Measurements from ENCODE around the gene NOL3. TPM values are rescaled to one million over a fixed set of nuclear protein-coding genes. Genes with fewer than 3 reads are reported as not detected.
A peak's percentile ranks its signal among the peaks of the same experiment; 100 is the strongest.

Gene NOL3
- total and polyA plus RNA-seq, 8 donors: 11.9 to 36.7 (median 18.4) TPM

DNA sequence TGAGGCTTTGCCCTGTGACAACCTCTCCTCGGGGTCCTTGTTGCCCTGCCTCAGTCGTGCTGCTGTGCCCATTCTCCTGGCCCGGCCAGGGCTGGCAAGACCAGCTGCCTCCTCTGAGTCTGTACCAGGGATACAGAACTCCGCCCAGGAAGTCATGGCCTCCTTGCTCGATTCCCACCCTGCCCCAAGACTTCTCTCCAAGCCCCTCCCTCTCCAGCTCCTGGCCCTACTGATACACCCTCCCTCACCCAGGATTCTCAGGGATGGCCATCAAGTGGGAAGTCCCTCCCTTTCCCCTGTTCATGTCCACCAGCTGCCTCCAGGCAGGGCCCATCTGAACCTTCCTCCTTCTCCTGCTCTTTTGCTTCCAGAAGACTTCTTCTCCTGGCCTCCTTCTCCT lies 45.4 kb downstream of the NOL3 start:
- intact Hi-C loops (cut with DNase I): no loop called here
- ATAC-seq: no peak
- Histone ChIP-seq H3K27ac (peak overlapping the region in 1 of 2 donors; percentile 60), H3K9me3 (no peaks in the 10 kb centered on the region), H3K27me3 (no peaks in the 10 kb centered on the region), H3K36me3 (no peaks in the 10 kb centered on the region), H3K4me3 (no peak overlapping the region), H3K4me1 (peaks cover 11 to 43% of the 10 kb centered on the region in 2 donors)
- DNase-seq: peak in 1 of 4 donors; percentile 28
- TF ChIP-seq, protein P1, sequence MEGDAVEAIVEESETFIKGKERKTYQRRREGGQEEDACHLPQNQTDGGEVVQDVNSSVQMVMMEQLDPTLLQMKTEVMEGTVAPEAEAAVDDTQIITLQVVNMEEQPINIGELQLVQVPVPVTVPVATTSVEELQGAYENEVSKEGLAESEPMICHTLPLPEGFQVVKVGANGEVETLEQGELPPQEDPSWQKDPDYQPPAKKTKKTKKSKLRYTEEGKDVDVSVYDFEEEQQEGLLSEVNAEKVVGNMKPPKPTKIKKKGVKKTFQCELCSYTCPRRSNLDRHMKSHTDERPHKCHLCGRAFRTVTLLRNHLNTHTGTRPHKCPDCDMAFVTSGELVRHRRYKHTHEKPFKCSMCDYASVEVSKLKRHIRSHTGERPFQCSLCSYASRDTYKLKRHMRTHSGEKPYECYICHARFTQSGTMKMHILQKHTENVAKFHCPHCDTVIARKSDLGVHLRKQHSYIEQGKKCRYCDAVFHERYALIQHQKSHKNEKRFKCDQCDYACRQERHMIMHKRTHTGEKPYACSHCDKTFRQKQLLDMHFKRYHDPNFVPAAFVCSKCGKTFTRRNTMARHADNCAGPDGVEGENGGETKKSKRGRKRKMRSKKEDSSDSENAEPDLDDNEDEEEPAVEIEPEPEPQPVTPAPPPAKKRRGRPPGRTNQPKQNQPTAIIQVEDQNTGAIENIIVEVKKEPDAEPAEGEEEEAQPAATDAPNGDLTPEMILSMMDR (IDR thresholded peaks at IDR 0.05): no peak

DNA sequence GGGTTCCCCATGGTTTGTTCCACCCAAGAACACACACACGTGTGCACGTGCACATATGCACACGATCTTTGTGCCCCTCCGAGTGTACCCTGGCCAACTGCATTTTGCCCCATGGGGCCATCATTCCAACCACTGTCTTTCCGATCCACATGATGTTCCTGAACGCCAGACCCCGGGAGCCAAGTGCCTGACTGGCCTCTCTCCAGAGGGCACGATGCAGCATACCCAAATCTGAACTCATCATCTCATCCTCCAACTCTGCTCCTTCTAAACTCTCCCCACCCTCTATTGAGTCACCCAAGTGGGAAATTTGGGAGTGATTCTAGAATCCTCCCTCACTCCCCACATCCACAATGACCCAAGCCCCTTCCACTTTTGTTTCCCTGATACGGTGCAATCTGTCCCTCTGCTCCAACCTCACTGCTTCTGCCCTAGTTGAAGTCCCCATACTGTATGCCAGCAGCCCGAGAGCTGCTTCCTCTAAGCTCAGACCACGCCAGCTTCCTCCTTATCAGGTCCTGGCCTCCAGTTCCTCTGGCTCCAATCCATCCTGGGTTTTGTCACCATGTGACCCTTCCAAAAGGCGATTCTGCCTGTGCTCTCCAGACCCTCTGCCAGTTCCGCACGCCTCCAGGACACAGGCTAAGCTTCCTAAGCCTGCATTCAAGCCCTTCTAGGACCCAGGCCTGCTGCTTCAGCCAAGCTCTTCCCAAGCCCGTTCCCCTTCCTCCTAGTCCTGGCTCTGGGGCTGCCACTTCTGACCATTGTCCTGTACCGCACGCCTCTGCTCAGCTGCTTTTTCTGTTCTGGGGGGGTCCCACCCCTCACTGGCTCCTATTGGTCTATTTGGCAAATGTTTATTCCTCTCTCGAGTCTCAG lies 46.5 kb downstream of the NOL3 start:
- ATAC-seq: peak; percentile 64
- H3K27ac ChIP-seq: peak overlapping the region; percentile 19 to 60
- H3K36me3 ChIP-seq: no peaks in the 10 kb centered on the region
- H3K4me3 ChIP-seq: no peak overlapping the region
- TF ChIP-seq, protein P1 (IDR thresholded peaks at IDR 0.05): no peak
- peak in 3 of 4 donors; percentile 30 to 56 (median 52) for DNase-seq
- H3K4me1 ChIP-seq: peaks cover 11 to 43% of the 10 kb centered on the region in 2 donors
- intact Hi-C loops (cut with DNase I): no loop called here
- H3K9me3 ChIP-seq: no peaks in the 10 kb centered on the region
- no peaks in the 10 kb centered on the region for H3K27me3 ChIP-seq

DNA sequence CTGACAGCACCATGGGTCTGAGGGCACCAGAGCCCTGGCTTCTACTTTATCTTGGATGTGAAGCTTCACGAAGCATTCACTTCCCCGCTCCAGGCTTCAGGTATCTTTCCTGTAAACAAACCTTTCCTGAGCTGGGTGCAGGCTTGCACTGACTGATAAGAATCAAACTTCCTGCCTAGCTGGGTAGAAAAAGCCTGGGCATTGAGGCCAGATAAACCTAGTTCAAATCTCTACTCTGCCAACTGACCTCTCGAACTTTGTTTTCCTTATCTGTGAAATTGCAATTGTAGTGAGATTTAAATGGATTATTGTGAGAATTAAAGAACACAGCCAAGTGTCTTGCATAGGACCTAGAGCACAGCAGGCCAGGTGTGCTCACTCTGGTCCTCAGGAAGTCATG lies 53.7 kb downstream of the NOL3 start:
- Histone ChIP-seq H3K4me3 (no peak overlapping the region), H3K27ac (peak overlapping the region in 1 of 2 donors; percentile 57), H3K9me3 (no peaks in the 10 kb centered on the region), H3K27me3 (no peaks in the 10 kb centered on the region), H3K36me3 (peaks cover 0 to 10% of the 10 kb centered on the region in 2 donors), H3K4me1 (peaks cover 15 to 25% of the 10 kb centered on the region in 2 donors)
- DNase-seq (peak in 1 of 4 donors; percentile 0), ATAC-seq (no peak)
- intact Hi-C loops (cut with DNase I): no loop called here
- TF ChIP-seq, protein P1 (IDR thresholded peaks at IDR 0.05): no peak

Small RNAs within 50 kb of the gene (microRNA-seq; reads per million reads assigned to microRNA genes)
- gene MIR328: 142 to 156 reads per million in 2 donors

Other genes starting within 250 kb of the NOL3 start
- 10 to 100 TPM in 1 of 2 donors, 1 to 10 TPM in 1; 8.2 to 31.8 TPM for gene RRAD, start 245.0 kb upstream of the NOL3 start, total RNA-seq
- 10 to 100 TPM in 2 of 6 donors, 1 to 10 TPM in 4; 8.1 to 14.3 (median 9.0) TPM for gene RRAD, start 245.0 kb upstream of the NOL3 start, polyA plus RNA-seq (ENCODE audit: insufficient read length in 6 of 6)
- gene CIAO2B, start 236.1 kb upstream of the NOL3 start, total RNA-seq: 10 to 100 TPM; 81.7 to 82.5 TPM
- gene CIAO2B, start 236.1 kb upstream of the NOL3 start, polyA plus RNA-seq (ENCODE audit: insufficient read length in 6 of 6): 10 to 100 TPM; 70.9 to 84.0 (median 80.8) TPM
- 10 to 100 TPM; 31.7 to 38.4 TPM for gene CES2, start 235.0 kb upstream of the NOL3 start, total RNA-seq
- 10 to 100 TPM; 33.0 to 41.8 (median 35.7) TPM for gene CES2, start 235.0 kb upstream of the NOL3 start, polyA plus RNA-seq (ENCODE audit: insufficient read length in 6 of 6)
- gene CES3, start 209.3 kb upstream of the NOL3 start, total RNA-seq: 1 to 10 TPM in 1 of 2 donors, under 1 TPM in 1; 0.79 to 1.6 TPM
- 1 to 10 TPM; 3.5 to 5.3 (median 4.8) TPM for gene CES3, start 209.3 kb upstream of the NOL3 start, polyA plus RNA-seq (ENCODE audit: insufficient read length in 6 of 6)
- 10 to 100 TPM in 1 of 2 donors, 1 to 10 TPM in 1; 9.3 to 14.3 TPM for gene CES4A, start 181.9 kb upstream of the NOL3 start, total RNA-seq
- gene CES4A, start 181.9 kb upstream of the NOL3 start, polyA plus RNA-seq (ENCODE audit: insufficient read length in 6 of 6): 10 to 100 TPM in 1 of 6 donors, 1 to 10 TPM in 5; 6.1 to 10.0 (median 7.8) TPM
- 10 to 100 TPM; 46.8 to 47.6 TPM for gene CBFB, start 141.4 kb upstream of the NOL3 start, total RNA-seq
- 10 to 100 TPM; 58.4 to 69.9 (median 64.8) TPM for gene CBFB, start 141.4 kb upstream of the NOL3 start, polyA plus RNA-seq (ENCODE audit: insufficient read length in 6 of 6)
- gene PHAF1, start 60.6 kb upstream of the NOL3 start, total RNA-seq: 10 to 100 TPM; 12.3 to 21.7 TPM
- 10 to 100 TPM; 22.7 to 26.5 (median 23.6) TPM for gene PHAF1, start 60.6 kb upstream of the NOL3 start, polyA plus RNA-seq (ENCODE audit: insufficient read length in 6 of 6)
- gene B3GNT9, start 19.5 kb upstream of the NOL3 start, total RNA-seq: 10 to 100 TPM; 18.6 to 29.4 TPM
- gene B3GNT9, start 19.5 kb upstream of the NOL3 start, polyA plus RNA-seq (ENCODE audit: insufficient read length in 6 of 6): 10 to 100 TPM; 16.2 to 25.7 (median 19.9) TPM
- 10 to 100 TPM; 25.1 to 25.5 TPM for gene TRADD, start 10.6 kb upstream of the NOL3 start, total RNA-seq
- 1 to 10 TPM; 5.8 to 8.6 (median 7.8) TPM for gene TRADD, start 10.6 kb upstream of the NOL3 start, polyA plus RNA-seq (ENCODE audit: insufficient read length in 6 of 6)
- gene FBXL8, start 10.6 kb upstream of the NOL3 start, total RNA-seq: 10 to 100 TPM; 22.1 to 22.9 TPM
- 1 to 10 TPM; 1.8 to 4.1 (median 3.2) TPM for gene FBXL8, start 10.6 kb upstream of the NOL3 start, polyA plus RNA-seq (ENCODE audit: insufficient read length in 6 of 6)
- 10 to 100 TPM; 28.1 to 38.2 TPM for gene HSF4, start 5.8 kb upstream of the NOL3 start, total RNA-seq
- 1 to 10 TPM; 2.5 to 5.9 (median 4.8) TPM for gene HSF4, start 5.8 kb upstream of the NOL3 start, polyA plus RNA-seq (ENCODE audit: insufficient read length in 6 of 6)
- gene MATCAP1, start 13.4 kb downstream of the NOL3 start, total RNA-seq: 10 to 100 TPM; 36.8 to 44.7 TPM
- gene MATCAP1, start 13.4 kb downstream of the NOL3 start, polyA plus RNA-seq (ENCODE audit: insufficient read length in 6 of 6): 10 to 100 TPM; 43.5 to 66.9 (median 59.5) TPM
- gene EXOC3L1, start 19.6 kb downstream of the NOL3 start, total RNA-seq: 10 to 100 TPM; 10.9 to 16.9 TPM
- gene EXOC3L1, start 19.6 kb downstream of the NOL3 start, polyA plus RNA-seq (ENCODE audit: insufficient read length in 6 of 6): 10 to 100 TPM in 2 of 6 donors, 1 to 10 TPM in 4; 7.5 to 13.7 (median 9.7) TPM
- 10 to 100 TPM; 47.7 to 81.4 TPM for gene E2F4, start 21.6 kb downstream of the NOL3 start, total RNA-seq
- gene E2F4, start 21.6 kb downstream of the NOL3 start, polyA plus RNA-seq (ENCODE audit: insufficient read length in 6 of 6): 10 to 100 TPM; 45.7 to 70.8 (median 53.9) TPM
- gene ELMO3, start 28.6 kb downstream of the NOL3 start, total RNA-seq: 10 to 100 TPM; 14.8 to 21.2 TPM
- 1 to 10 TPM; 4.9 to 9.6 (median 6.8) TPM for gene ELMO3, start 28.6 kb downstream of the NOL3 start, polyA plus RNA-seq (ENCODE audit: insufficient read length in 6 of 6)
- 10 to 100 TPM; 43.8 to 56.9 TPM for gene TMEM208, start 56.6 kb downstream of the NOL3 start, total RNA-seq
- 10 to 100 TPM; 23.1 to 26.4 (median 24.8) TPM for gene TMEM208, start 56.6 kb downstream of the NOL3 start, polyA plus RNA-seq (ENCODE audit: insufficient read length in 6 of 6)
- 100 to 1,000 TPM in 1 of 2 donors, 10 to 100 TPM in 1; 68.4 to 132 TPM for gene FHOD1, start 76.9 kb downstream of the NOL3 start, total RNA-seq
- gene FHOD1, start 76.9 kb downstream of the NOL3 start, polyA plus RNA-seq (ENCODE audit: insufficient read length in 6 of 6): 100 to 1,000 TPM; 161 to 300 (median 202) TPM
- 1 to 10 TPM; 3.2 to 4.0 TPM for gene SLC9A5, start 78.4 kb downstream of the NOL3 start, total RNA-seq
- 10 to 100 TPM; 18.8 to 26.1 (median 22.6) TPM for gene SLC9A5, start 78.4 kb downstream of the NOL3 start, polyA plus RNA-seq (ENCODE audit: insufficient read length in 6 of 6)
- gene PLEKHG4, start 109.0 kb downstream of the NOL3 start, total RNA-seq: 10 to 100 TPM; 24.9 to 28.5 TPM
- gene PLEKHG4, start 109.0 kb downstream of the NOL3 start, polyA plus RNA-seq (ENCODE audit: insufficient read length in 6 of 6): 10 to 100 TPM; 28.8 to 40.3 (median 35.6) TPM
- under 1 TPM in 1 of 2 donors, not detected in 1; 0.73 TPM for gene KCTD19, start 156.2 kb downstream of the NOL3 start, total RNA-seq
- 10 to 100 TPM in 1 of 6 donors, 1 to 10 TPM in 5; 6.9 to 13.1 (median 8.4) TPM for gene KCTD19, start 156.2 kb downstream of the NOL3 start, polyA plus RNA-seq (ENCODE audit: insufficient read length in 6 of 6)
- 10 to 100 TPM in 1 of 2 donors, 1 to 10 TPM in 1; 3.0 to 19.5 TPM for gene LRRC36, start 156.3 kb downstream of the NOL3 start, total RNA-seq
- 10 to 100 TPM; 46.6 to 73.6 (median 62.2) TPM for gene LRRC36, start 156.3 kb downstream of the NOL3 start, polyA plus RNA-seq (ENCODE audit: insufficient read length in 6 of 6)
- gene TPPP3, start 223.0 kb downstream of the NOL3 start, total RNA-seq: 10 to 100 TPM; 79.2 to 91.3 TPM
- gene TPPP3, start 223.0 kb downstream of the NOL3 start, polyA plus RNA-seq (ENCODE audit: insufficient read length in 6 of 6): 100 to 1,000 TPM; 320 to 403 (median 367) TPM
- 10 to 100 TPM; 14.4 to 14.7 TPM for gene ZDHHC1, start 245.9 kb downstream of the NOL3 start, total RNA-seq
- gene ZDHHC1, start 245.9 kb downstream of the NOL3 start, polyA plus RNA-seq (ENCODE audit: insufficient read length in 6 of 6): 10 to 100 TPM; 16.5 to 24.1 (median 20.0) TPM